Fibroblast of lung (primary cell): ENCODE measurements around the gene GNPTG. TPM values are rescaled to one million over a fixed set of nuclear protein-coding genes. Genes with fewer than 3 reads are reported as not detected.
"Not testable (repeated sequence)": the region's sequence is repeated elsewhere in the genome, so short reads cannot be mapped to it uniquely, and the experiment has no call there.

Experiments
- DNase-seq, 2 donors: peaks; one replicate each; pipeline versions ENCODE4 v3.0.0 to v3.0.0-alpha.2; 2010; ENCODE audit warnings: low read depth in 2 of 2
- H2AFZ ChIP-seq: 2 replicates; pipeline ENCODE4 v1.5.1; 2012; ENCODE audit warnings: low read length, control low read depth, inconsistent platforms
- H3K27ac ChIP-seq: 2 replicates; pipeline ENCODE4 v1.5.1; 2011; ENCODE audit warnings: low read length, control low read depth; ENCODE audit not compliant: insufficient read depth
- H3K27me3 ChIP-seq: 2 replicates; pipeline ENCODE4 v1.5.1; 2011; ENCODE audit warnings: mild to moderate bottlenecking, low read length; ENCODE audit not compliant: control insufficient read depth, insufficient read depth
- H3K36me3 ChIP-seq: 2 replicates; pipeline ENCODE4 v1.5.1; 2011; ENCODE audit warnings: low read length; ENCODE audit not compliant: control insufficient read depth, insufficient read depth
- H3K4me1 ChIP-seq: 2 replicates; pipeline ENCODE4 v1.5.1; 2011; ENCODE audit warnings: low read length; ENCODE audit not compliant: control insufficient read depth, insufficient read depth; ENCODE audit errors: extremely low read depth
- H3K4me2 ChIP-seq: 2 replicates; pipeline ENCODE4 v1.5.1; 2011; ENCODE audit warnings: low read length, control low read depth; ENCODE audit not compliant: insufficient read depth; ENCODE audit errors: extremely low read depth
- H3K4me3 ChIP-seq, 4 experiments: fragments of 200-600 bp in 1 of 4; sonication (generic) in 1 of 4; replicated peaks in 1 of 4; 2 replicates each; pipeline ENCODE4 v1.5.1; 2011 to 2016; ENCODE audit warnings: low read length in 4 of 4, low read depth in 3 of 4, mild to moderate bottlenecking in 3 of 4, control low read depth in 2 of 4, inconsistent platforms in 1 of 4, mixed read lengths in 1 of 4; ENCODE audit not compliant: insufficient read depth in 1 of 4; ENCODE audit errors: control extremely low read depth in 1 of 4
- H3K79me2 ChIP-seq: 2 replicates; pipeline ENCODE4 v1.5.1; 2012; ENCODE audit warnings: mild to moderate bottlenecking, low read length, inconsistent platforms; ENCODE audit not compliant: control insufficient read depth, insufficient read depth
- H3K9ac ChIP-seq: 2 replicates; pipeline ENCODE4 v1.5.1; 2011; ENCODE audit warnings: mild to moderate bottlenecking, low read length, control low read depth; ENCODE audit not compliant: insufficient read depth
- H3K9me3 ChIP-seq: 2 replicates; pipeline ENCODE4 v1.5.1; 2012; ENCODE audit warnings: low read depth, low read length; ENCODE audit not compliant: control insufficient read depth, insufficient read depth
- H4K20me1 ChIP-seq: 2 replicates; pipeline ENCODE4 v1.5.1; 2011; ENCODE audit warnings: low read length; ENCODE audit not compliant: control insufficient read depth, insufficient read depth; ENCODE audit errors: extremely low read depth
- CTCF ChIP-seq, 2 donors: IDR thresholded peaks in 1 of 2; conservative IDR thresholded peaks in 1 of 2; 1 replicate in 1 of 2; 2 replicates in 1 of 2; pipeline ENCODE4 v1.5.1; 2011 to 2012; ENCODE audit warnings: low read length in 2 of 2, control low read depth in 1 of 2, inconsistent platforms in 1 of 2, low read depth in 1 of 2, mild to moderate bottlenecking in 1 of 2
- EZH2 ChIP-seq: IDR thresholded peaks from 2 replicates; pipeline ENCODE4 v1.5.1; 2012; ENCODE audit warnings: low read length, control low read depth, mild to moderate bottlenecking; ENCODE audit errors: missing control alignments
- polyA plus RNA-seq, 2 donors: library from polyadenylated mRNA; depleted of rRNA in 1 of 2; stranded (reverse) in 1 of 2; unstranded in 1 of 2; fragments of >200 nt; gene quantifications; 2 replicates each; pipeline ENCODE4 v1.2.1, GENCODE V29; 2011 to 2012; ENCODE audit warnings: missing spikeins in 1 of 2
- total RNA-seq: library from RNA; depleted of rRNA; stranded (reverse); fragments of >200 nt; gene quantifications from 2 replicates; pipeline ENCODE4 v1.2.1, GENCODE V29; 2014

Gene GNPTG
- total and polyA plus RNA-seq, 2 donors (not counting 1 experiment from before 2014, with no cell fraction given), result 40.8 to 43.2 TPM

DNA sequence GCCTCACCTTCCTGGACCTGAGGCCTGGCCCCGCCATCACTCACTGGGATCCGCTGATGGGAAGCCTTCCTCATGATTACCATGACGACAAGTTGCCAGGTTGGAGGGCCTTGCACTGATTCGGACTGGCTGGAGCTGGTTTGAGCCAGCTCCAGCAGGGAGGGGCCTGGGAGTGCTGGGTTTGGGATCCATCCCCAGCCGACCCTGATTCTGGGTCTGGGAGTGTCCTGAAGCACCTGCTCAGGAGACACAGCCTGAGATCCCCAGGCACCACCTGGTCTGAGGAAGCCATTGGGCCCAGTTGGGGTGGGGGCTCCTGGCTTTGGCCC, 24.1 kb upstream of the GNPTG start:
- TF ChIP-seq CTCF (conservative IDR thresholded peaks at IDR 0.05 in 1 of 2, IDR thresholded peaks at IDR 0.05 in 1 of 2; ENCODE audit: low read depth in 1 of 2, low read length in 2 of 2) (no peak), EZH2 (no peak)
- Histone ChIP-seq H3K9ac (no peak overlapping the region), H3K4me2 (no peak overlapping the region), H3K36me3 (peaks cover 12% of the 10 kb centered on the region), H2AFZ (no peak overlapping the region), H4K20me1 (no peaks in the 10 kb centered on the region), H3K4me1 (peaks cover 7% of the 10 kb centered on the region), H3K4me3 (no peak overlapping the region), H3K27me3 (peaks cover 12% of the 10 kb centered on the region), H3K9me3 (no peaks in the 10 kb centered on the region), H3K79me2 (no peaks in the 10 kb centered on the region), H3K27ac (no peak overlapping the region)
- DNase-seq, result no peak

GRCh38 chr16:1328136-1328535, 23.6 kb upstream of the GNPTG start:
- H3K4me3 ChIP-seq, H3K79me2 ChIP-seq, H3K4me1 ChIP-seq, H3K27ac ChIP-seq, H2AFZ ChIP-seq, H3K4me2 ChIP-seq, H3K9ac ChIP-seq, H3K9me3 ChIP-seq, DNase-seq, H4K20me1 ChIP-seq: not testable (repeated sequence)
- Histone ChIP-seq H3K27me3 (peaks cover 17% of the 10 kb centered on the region), H3K36me3 (peaks cover 12% of the 10 kb centered on the region)

- not testable (repeated sequence) for H3K9me3 ChIP-seq, H3K4me2 ChIP-seq, H3K4me3 ChIP-seq, H2AFZ ChIP-seq, DNase-seq, H3K36me3 ChIP-seq, H3K27ac ChIP-seq, H3K79me2 ChIP-seq, H3K9ac ChIP-seq, H4K20me1 ChIP-seq, H3K4me1 ChIP-seq
- peaks cover 24% of the 10 kb centered on the region for H3K27me3 ChIP-seq
Observed at GRCh38 chr16:1328961-1329360, 22.8 kb upstream of the GNPTG start.

- TF ChIP-seq EZH2 (no peak), CTCF (conservative IDR thresholded peaks at IDR 0.05 in 1 of 2, IDR thresholded peaks at IDR 0.05 in 1 of 2; ENCODE audit: low read depth in 1 of 2, low read length in 2 of 2) (peak; percentile 21 to 42)
- no peak for DNase-seq
- Histone ChIP-seq H3K36me3 (peaks cover 2% of the 10 kb centered on the region), H3K27ac (no peak overlapping the region), H2AFZ (no peak overlapping the region), H3K4me3 (no peak overlapping the region), H4K20me1 (no peaks in the 10 kb centered on the region), H3K4me1 (peaks cover 7% of the 10 kb centered on the region), H3K79me2 (no peaks in the 10 kb centered on the region), H3K9me3 (no peaks in the 10 kb centered on the region), H3K4me2 (no peak overlapping the region), H3K27me3 (peaks cover 36% of the 10 kb centered on the region), H3K9ac (no peak overlapping the region)
Observed at GRCh38 chr16:1330260-1330914, 21.3 kb upstream of the GNPTG start.
